HCT116 (cell line): ENCODE measurements around the gene RASAL2.

Experiments used
- EZH2phosphoT487 ChIP-seq: fragments of 200-600 bp; IDR thresholded peaks from 2 replicates; pipeline ENCODE4 v1.6.1; 2018; ENCODE audit warnings: antibody characterized with exemption, borderline replicate concordance
- RAD21 ChIP-seq: IDR thresholded peaks from 2 replicates; pipeline ENCODE4 v1.6.1; 2012; ENCODE audit warnings: low read depth, mild to moderate bottlenecking
- TF ChIP-seq, protein P1 (sequence below), 3 experiments: fragments of 200-600 bp in 1 of 3; sonication (generic) in 1 of 3; IDR thresholded peaks in 2 of 3; conservative IDR thresholded peaks in 1 of 3; 2 replicates each; pipeline ENCODE4 v1.5.1; 2012 to 2017; ENCODE audit warnings: low read depth in 2 of 3, low read length in 2 of 3, antibody characterized with exemption in 1 of 3, borderline replicate concordance in 1 of 3, control low read depth in 1 of 3, mild to moderate bottlenecking in 1 of 3, mixed read lengths in 1 of 3, mixed run types in 1 of 3, moderate library complexity in 1 of 3; ENCODE audit not compliant: insufficient read depth in 1 of 3
- TF ChIP-seq, protein P2 (sequence below): IDR thresholded peaks from 2 replicates; pipeline ENCODE4 v1.6.1; 2012

DNA sequence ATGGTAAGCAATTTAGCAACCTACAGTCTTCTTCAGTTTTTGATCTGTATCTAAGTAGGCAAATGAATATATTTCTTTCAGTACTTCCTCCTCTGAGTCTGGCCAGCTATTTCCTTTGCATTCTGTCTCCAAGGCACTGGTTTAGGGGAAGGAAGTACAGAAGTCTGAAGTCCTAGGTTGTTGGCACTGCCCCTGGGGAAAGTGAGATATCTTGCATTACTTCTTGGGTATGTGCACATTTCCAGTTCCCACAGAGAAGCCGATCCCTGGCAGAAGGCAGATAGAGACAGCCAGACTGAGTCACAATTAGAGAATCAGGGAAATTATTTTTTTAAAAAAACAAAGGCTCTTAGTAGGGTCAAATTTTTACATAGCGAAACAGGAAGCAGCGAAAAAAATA is 98.8 kb downstream of the RASAL2 start:
- TF ChIP-seq, protein P1, sequence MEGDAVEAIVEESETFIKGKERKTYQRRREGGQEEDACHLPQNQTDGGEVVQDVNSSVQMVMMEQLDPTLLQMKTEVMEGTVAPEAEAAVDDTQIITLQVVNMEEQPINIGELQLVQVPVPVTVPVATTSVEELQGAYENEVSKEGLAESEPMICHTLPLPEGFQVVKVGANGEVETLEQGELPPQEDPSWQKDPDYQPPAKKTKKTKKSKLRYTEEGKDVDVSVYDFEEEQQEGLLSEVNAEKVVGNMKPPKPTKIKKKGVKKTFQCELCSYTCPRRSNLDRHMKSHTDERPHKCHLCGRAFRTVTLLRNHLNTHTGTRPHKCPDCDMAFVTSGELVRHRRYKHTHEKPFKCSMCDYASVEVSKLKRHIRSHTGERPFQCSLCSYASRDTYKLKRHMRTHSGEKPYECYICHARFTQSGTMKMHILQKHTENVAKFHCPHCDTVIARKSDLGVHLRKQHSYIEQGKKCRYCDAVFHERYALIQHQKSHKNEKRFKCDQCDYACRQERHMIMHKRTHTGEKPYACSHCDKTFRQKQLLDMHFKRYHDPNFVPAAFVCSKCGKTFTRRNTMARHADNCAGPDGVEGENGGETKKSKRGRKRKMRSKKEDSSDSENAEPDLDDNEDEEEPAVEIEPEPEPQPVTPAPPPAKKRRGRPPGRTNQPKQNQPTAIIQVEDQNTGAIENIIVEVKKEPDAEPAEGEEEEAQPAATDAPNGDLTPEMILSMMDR (IDR thresholded peaks at IDR 0.05 in 2 of 3, conservative IDR thresholded peaks at IDR 0.05 in 1 of 3; ENCODE audit: borderline replicate concordance in 1 of 3, insufficient read depth in 1 of 3, low read depth in 2 of 3, low read length in 2 of 3) = no peak
- TF ChIP-seq, protein P2, sequence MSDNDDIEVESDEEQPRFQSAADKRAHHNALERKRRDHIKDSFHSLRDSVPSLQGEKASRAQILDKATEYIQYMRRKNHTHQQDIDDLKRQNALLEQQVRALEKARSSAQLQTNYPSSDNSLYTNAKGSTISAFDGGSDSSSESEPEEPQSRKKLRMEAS = no peak
- TF ChIP-seq EZH2phosphoT487 (no peak), RAD21 (no peak)
